NCI-H510A treated with DMSO at 0.1 percent for 48 hours (cell line): Measurements from ENCODE around the gene HUNK.
"Not testable (repeated sequence)": the region's sequence is repeated elsewhere in the genome, so short reads cannot be mapped to it uniquely, and the experiment has no call there.

Experiments
- DNase-seq: peaks from one replicate; lab custom pipeline; 2025; lab: John Stamatoyannopoulos, UW

Gene HUNK

DNA sequence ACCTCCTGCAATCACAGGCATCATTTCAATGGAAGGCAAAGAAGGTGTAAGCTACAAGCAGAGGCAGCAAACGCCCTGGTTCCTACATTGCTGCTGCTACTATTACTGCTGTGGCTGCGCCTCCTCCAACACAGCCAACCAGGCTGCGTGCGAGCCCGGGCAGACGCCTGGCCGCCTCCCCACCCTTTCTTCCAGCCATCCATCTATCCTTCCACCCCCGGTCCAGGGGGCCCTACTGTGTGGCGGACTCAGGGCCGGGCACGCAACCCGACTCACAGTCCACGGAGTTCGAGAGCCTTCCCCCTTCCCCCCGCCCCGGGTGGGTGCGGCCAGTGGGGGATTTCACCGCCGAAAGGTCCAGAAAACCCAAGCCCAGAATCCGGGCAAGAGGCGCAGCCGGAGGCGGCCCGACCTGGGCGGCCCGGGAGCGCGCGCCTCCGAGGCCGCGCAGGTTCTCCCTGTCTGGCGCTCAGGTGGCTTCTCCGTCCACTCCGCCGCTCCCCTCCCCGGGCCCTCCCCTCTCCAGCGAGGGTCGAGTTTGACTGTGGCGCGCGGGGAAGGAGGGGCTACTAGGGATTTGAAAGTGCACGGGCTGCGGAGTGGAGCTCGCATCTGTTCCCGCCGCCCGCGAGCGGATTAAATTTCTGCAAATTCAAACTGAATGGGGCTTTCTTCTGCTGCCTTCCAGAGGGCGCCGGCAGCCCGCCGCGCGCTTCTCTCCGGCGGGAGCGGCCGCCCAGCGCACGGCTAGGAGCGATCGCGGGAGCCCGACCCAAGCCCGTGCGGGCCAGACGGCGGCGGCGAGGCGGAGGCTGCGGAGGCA is at the start of gene HUNK:
Gene HUNK, plus strand, starts transcription at position 569 of the 823 bp plus-strand sequence. CDS start 655 bp downstream, outside the sequence.
- DNase-seq = peak; percentile 76

GRCh38 chr21:31829736-31830472 is 42.9 kb upstream of the HUNK start:
- no peak for DNase-seq

- DNase-seq = peak; percentile 45
Observed at GRCh38 chr21:31830701-31831100, 42.1 kb upstream of the HUNK start.

DNA sequence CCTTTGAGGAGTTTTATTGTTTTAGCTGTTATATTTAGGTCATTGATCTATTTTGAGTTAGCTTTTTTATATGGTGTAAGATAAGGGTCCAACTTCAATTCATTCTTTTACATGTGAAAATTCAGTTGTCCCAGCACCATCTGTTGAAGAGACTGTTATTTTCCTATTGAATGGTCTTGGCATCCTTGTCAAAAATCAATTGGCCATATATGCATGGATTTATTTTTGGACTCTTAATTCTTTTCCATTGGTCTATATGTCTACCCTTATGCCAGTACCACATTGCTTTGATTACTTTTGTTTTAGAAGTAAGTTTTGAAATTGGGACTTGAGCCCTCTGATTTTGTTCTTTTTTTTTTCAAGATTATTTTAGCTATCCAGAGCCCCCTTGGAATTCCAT is 35.8 kb upstream of the HUNK start:
- DNase-seq = no peak

- DNase-seq = no peak
Observed at GRCh38 chr21:31837618-31838390, 35.0 kb upstream of the HUNK start.

DNA sequence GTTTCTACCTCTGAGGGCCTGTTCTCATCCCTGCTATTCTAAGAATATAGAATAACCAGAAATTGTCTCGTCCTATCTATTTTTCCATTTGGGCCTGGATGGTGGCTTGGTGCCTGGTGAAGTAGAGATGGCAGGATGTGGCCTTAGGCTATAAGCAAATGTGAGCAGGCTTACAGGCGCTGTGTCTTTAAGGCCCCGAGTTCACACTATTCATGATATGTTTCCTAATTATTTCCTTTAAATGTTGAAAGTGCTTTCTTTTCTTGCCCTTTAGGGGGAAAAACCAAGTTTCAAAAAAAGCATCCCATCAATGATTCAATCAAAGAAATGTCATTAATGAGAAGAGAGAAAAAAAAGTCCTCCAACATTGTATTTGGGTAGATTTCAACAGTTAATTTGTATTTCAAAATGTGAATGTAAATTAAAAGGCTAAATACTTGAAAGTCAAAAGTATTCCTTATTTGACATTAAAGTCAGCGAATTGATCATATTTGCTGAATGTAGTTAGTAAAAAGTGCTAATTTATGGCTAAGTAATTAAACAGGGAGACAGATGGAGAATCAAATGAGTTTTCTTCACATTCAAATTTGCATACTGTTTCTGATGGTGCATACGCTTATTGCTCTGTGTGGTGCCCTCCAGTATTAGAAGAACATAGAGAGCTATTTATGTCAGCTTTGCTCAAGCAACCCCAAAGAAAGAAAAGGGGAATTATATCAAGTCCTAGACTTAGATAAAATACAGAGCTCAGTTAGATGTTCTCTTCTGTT is 34.0 kb upstream of the HUNK start:
- no peak for DNase-seq

- no peak for DNase-seq
Observed at GRCh38 chr21:31844206-31844605, 28.6 kb upstream of the HUNK start.

DNA sequence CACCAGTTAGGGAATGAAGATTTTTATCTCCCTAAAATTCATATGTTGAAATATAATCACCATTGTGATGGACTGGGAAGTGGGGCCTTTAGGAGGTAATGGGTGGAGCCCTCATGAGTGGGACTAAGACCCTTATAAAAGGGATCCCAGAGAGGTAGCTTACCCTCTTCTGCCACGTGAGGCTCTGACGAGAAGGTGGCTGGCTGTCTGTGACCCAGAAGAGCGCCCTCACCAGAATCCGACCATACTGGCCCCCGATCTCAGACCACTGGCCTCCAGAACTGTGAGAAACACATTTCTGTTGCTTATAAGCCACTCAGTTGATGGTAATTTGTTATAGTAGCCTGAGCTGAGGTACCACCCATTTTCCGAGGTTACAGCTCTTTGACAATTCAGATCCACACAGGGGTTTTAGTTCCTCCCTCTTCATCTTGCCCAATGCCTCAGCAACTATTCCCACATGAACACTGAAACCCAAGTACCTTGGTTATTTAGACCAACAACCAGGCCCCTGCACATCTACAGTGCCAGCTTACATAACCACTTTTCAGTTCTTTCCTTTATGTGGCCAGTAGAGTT is 27.6 kb upstream of the HUNK start:
- no peak for DNase-seq

GRCh38 chr21:31846690-31847089 is 26.1 kb upstream of the HUNK start:
- no peak for DNase-seq

DNA sequence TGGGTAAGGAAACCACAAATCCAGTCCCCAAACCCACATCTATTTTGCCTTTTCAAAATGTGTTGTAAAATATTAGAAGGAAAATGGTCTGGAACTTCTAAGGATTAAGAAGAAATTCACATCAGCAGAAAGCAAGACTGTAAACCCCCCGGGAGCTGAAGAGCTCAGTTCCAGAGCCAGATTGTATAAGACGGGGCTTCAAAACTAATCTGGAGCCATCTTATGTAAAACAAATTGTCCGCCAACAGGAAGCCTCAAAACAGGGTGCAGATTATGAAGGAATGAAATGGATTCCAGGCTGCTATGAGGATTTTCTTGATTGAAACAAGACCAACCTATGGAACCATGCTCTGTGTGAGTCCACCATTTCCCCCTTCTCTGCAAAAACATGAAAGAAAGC is 25.1 kb upstream of the HUNK start:
- no peak for DNase-seq

- DNase-seq = no peak
Observed at GRCh38 chr21:31848326-31848985, 24.4 kb upstream of the HUNK start.

GRCh38 chr21:31850886-31851285 is 21.9 kb upstream of the HUNK start:
- DNase-seq = no peak

- no peak for DNase-seq
Observed at GRCh38 chr21:31855180-31855579, 17.6 kb upstream of the HUNK start.

GRCh38 chr21:31857096-31857495 is 15.7 kb upstream of the HUNK start:
- no peak for DNase-seq

DNA sequence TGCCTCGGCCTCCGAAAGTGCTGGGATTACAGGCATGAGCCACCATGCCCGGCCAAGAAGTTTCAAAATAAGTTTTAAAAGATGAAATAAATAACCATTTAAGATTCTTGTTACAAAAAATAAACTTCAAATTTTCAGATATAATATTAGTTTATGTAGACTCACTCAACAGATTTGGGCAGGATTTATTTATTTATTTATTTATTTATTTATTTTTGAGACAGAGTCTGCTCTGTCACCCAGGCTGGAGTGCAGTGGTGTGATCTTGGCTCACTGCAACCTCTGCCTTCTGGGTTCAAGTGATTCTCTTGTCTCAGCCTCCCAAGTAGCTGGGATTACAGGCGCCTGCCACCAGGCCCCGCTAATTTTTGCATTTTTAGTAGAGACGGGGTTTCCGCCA is 15.2 kb upstream of the HUNK start:
- DNase-seq = not testable (repeated sequence)

GRCh38 chr21:31860851-31861250 is 12.0 kb upstream of the HUNK start:
- no peak for DNase-seq

DNA sequence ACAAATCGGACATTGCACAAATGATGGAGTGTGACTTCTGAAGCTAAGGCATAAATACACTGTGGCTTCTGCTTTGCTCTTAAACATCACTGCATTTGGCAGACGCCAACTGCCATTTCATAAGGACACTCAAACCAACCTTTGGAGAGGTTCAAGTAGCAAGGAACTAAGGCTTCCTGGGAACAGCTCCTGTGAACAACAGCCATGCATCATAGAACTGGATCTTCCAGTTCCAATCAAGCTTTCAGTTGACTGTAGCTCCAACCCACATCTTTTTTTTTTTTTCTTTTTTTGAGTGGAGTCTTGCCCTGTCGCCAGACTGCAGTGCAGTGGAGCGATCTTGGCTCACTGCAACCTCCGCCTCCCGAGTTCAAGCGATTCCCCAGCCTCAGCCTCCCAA is 10.7 kb upstream of the HUNK start:
- DNase-seq = peak; percentile 86

GRCh38 chr21:31865429-31865970 is 7.3 kb upstream of the HUNK start:
- no peak for DNase-seq

DNA sequence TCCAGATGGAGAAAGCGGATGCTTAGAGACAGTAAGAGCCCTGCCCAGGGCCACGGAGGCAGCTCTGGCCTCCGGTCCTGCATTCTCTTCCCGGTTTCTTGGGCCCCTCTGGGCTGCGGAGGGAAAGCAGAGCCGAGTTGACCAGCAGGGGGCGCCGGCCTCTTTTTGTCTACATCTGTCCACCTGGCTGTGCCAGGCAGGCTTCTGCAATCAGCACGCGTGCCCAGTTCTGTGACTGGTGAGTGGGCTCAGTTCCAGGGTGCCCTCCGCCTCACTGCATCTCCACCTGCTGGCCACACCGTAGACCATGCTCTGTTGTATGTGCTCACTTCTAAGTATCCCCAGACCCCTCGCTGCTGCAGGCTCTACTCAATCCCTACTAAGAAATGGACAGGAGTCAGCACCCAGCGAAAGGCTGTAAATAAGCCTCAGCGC is 6.7 kb upstream of the HUNK start:
- DNase-seq = peak; percentile 85

GRCh38 chr21:31869750-31870149 is 3.1 kb upstream of the HUNK start:
- no peak for DNase-seq
